Mesothelial cell of epicardium (in vitro differentiated cells): ENCODE results near the gene SPATA16. TPM values are rescaled to one million over a fixed set of nuclear protein-coding genes. Genes with fewer than 3 reads are reported as not detected.

Experiments used
- DNase-seq, 2 experiments: peaks; one replicate each; pipeline ENCODE4 v3.0.0; 2021; ENCODE audit warnings: low spot score in 2 of 2; ENCODE audit not compliant: unreplicated experiment in 2 of 2
- H3K27ac Mint-ChIP-seq: 2 replicates; pipeline ENCODE4 v1.8.0; 2021; ENCODE audit warnings: mixed read lengths
- H3K27me3 Mint-ChIP-seq: 2 replicates; pipeline ENCODE4 v1.8.0; 2021; ENCODE audit warnings: low read depth, mixed read lengths
- H3K36me3 Mint-ChIP-seq: 2 replicates; pipeline ENCODE4 v1.8.0; 2021; ENCODE audit warnings: mixed read lengths
- H3K4me1 Mint-ChIP-seq: 2 replicates; pipeline ENCODE4 v1.8.0; 2021; ENCODE audit warnings: mixed read lengths
- H3K4me3 Mint-ChIP-seq: 2 replicates; pipeline ENCODE4 v1.8.0; 2021; ENCODE audit warnings: mild to moderate bottlenecking, moderate library complexity, mixed read lengths
- H3K9me3 Mint-ChIP-seq: 2 replicates; pipeline ENCODE4 v1.8.0; 2021; ENCODE audit warnings: mixed read lengths
- CTCF ChIP-seq: fragments of 200-600 bp; sonication (generic); IDR thresholded peaks from one replicate; pipeline ENCODE4 v1.5.0; 2021; ENCODE audit warnings: antibody characterized with exemption; ENCODE audit not compliant: unreplicated experiment
- total RNA-seq: library from RNA; stranded (reverse); gene quantifications from 3 replicates; pipeline ENCODE4 v1.2.1, GENCODE V29; 2021

The SPATA16 gene
- total RNA-seq, 1 donor from 2014 or later, result not detected

GRCh38 chr3:173058229-173058628 lies 82.8 kb downstream of the SPATA16 start:
- Mint-ChIP-seq H3K4me3 (no peak overlapping the region), H3K4me1 (no peaks in the 10 kb centered on the region), H3K27ac (no peak overlapping the region), H3K36me3 (no peaks in the 10 kb centered on the region), H3K27me3 (no peaks in the 10 kb centered on the region), H3K9me3 (no peaks in the 10 kb centered on the region)
- no peak for TF ChIP-seq CTCF
- DNase-seq, result no peak

DNA sequence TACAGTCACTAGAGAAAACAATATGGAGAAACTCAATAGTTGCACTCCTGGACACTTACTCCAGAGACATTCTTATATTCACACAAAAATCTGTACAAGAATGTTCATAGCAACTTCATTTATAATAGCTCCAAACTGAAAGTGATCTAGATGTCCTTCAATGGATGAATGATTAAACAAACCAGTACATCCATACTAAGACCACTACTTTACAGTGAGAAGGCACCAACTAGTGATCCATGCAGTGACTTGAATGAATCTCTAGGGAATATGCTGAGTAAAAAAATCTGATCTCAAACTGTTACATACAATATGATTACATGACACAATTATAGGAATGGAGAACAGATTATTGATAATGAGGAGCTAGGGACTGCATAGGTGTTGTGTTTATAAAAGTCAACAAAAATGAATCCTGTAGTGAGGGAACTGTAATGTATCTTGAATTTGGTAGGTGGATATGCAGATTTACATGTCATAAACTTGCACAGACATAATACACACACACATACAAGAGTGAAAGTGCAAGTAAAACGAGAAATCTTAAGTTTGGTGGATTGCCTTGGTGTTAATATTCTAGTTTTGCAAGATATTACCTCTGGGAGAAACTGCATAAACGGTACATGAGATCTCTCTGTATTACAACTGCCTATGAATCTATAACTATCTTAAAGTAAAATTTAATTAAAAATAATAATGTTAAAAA lies 85.7 kb downstream of the SPATA16 start:
- Mint-ChIP-seq H3K27ac (no peak overlapping the region), H3K4me1 (no peaks in the 10 kb centered on the region), H3K9me3 (no peaks in the 10 kb centered on the region), H3K27me3 (no peaks in the 10 kb centered on the region), H3K4me3 (no peak overlapping the region), H3K36me3 (no peaks in the 10 kb centered on the region)
- DNase-seq, result no peak
- no peak for TF ChIP-seq CTCF

GRCh38 chr3:173049360-173049759 lies 91.7 kb downstream of the SPATA16 start:
- no peak for DNase-seq
- Mint-ChIP-seq H3K36me3 (no peaks in the 10 kb centered on the region), H3K4me3 (no peak overlapping the region), H3K27me3 (no peaks in the 10 kb centered on the region), H3K27ac (no peak overlapping the region), H3K9me3 (peaks cover 1% of the 10 kb centered on the region), H3K4me1 (no peaks in the 10 kb centered on the region)
- no peak for TF ChIP-seq CTCF

GRCh38 chr3:173045770-173046382 lies 95.2 kb downstream of the SPATA16 start:
- peak; percentile 69 for TF ChIP-seq CTCF
- Mint-ChIP-seq H3K36me3 (no peaks in the 10 kb centered on the region), H3K4me3 (no peak overlapping the region), H3K4me1 (no peaks in the 10 kb centered on the region), H3K27ac (no peak overlapping the region), H3K9me3 (peaks cover 11% of the 10 kb centered on the region), H3K27me3 (no peaks in the 10 kb centered on the region)
- DNase-seq, result no peak

DNA sequence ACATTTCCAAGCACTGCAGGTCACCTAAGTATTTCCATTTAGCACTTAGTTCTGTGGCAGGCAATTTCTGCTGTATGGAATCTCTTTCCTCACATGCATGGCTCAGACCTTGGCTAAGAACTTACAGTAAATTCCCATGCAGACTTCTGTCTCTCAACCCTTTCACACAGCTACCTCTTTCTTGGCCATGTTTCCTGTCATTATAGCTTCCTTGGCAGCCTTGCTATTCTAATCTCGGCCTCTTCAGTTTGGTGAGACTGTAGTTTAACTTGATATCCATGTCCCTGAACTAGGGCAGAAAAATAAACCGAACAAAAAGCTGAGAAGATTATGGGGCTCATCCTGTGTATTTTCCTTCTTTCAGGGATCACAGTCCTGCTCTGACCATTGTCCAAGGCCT lies 96.0 kb downstream of the SPATA16 start:
- H3K36me3 Mint-ChIP-seq, result no peaks in the 10 kb centered on the region

More for the DNA sequence above, 96.0 kb downstream of the SPATA16 start:
- H3K27ac Mint-ChIP-seq, result no peak overlapping the region
- H3K4me3 Mint-ChIP-seq, result no peak overlapping the region
- H3K27me3 Mint-ChIP-seq, result no peaks in the 10 kb centered on the region
- H3K9me3 Mint-ChIP-seq, result peaks cover 11% of the 10 kb centered on the region
- DNase-seq, result no peak
- TF ChIP-seq CTCF, result no peak
- no peaks in the 10 kb centered on the region for H3K4me1 Mint-ChIP-seq
